Aorta (tissue), 5 donors: ENCODE measurements around the gene CCDC160. TPM values are rescaled to one million over a fixed set of nuclear protein-coding genes. Genes with fewer than 3 reads are reported as not detected.
A peak's percentile ranks its signal among the peaks of the same experiment; 100 is the strongest.
"Not testable (repeated sequence)": the region's sequence is repeated elsewhere in the genome, so short reads cannot be mapped to it uniquely, and the experiment has no call there.

Source experiments
- ATAC-seq: fragments of 200-7000 bp; cut with Tn5 transposase; one replicate; pipeline ENCODE4 v1.9.1; 2022; ENCODE audit warnings: moderate library complexity; ENCODE audit not compliant: low FRiP score
- DNase-seq, 2 donors: peaks; one replicate each; pipeline ENCODE4 v3.0.0-alpha.2; 2020
- H3K27ac ChIP-seq, 2 donors: one replicate each; pipeline ENCODE4 v1.5.1; 2013; ENCODE audit warnings: low read length in 2 of 2, mild to moderate bottlenecking in 2 of 2, moderate library complexity in 2 of 2, control low read depth in 1 of 2, inconsistent platforms in 1 of 2, low read depth in 1 of 2
- H3K27me3 ChIP-seq, 2 donors: one replicate each; pipeline ENCODE4 v1.6.1; 2013; ENCODE audit warnings: control low read depth in 1 of 2, low read length in 1 of 2, mild to moderate bottlenecking in 1 of 2, moderate library complexity in 1 of 2; ENCODE audit not compliant: insufficient read depth in 2 of 2, control insufficient read depth in 1 of 2
- H3K36me3 ChIP-seq, 2 donors: one replicate each; pipeline ENCODE4 v1.6.1; 2013; ENCODE audit warnings: control low read depth in 1 of 2, low read length in 1 of 2, mild to moderate bottlenecking in 1 of 2; ENCODE audit not compliant: insufficient read depth in 2 of 2, control insufficient read depth in 1 of 2
- H3K4me1 ChIP-seq, 2 donors: one replicate each; pipeline ENCODE4 v1.6.1; 2013; ENCODE audit warnings: low read length in 2 of 2, control low read depth in 1 of 2, mild to moderate bottlenecking in 1 of 2, moderate library complexity in 1 of 2; ENCODE audit not compliant: insufficient read depth in 2 of 2, control insufficient read depth in 1 of 2
- H3K4me3 ChIP-seq, 2 donors: one replicate each; pipeline ENCODE4 v1.5.1; 2013; ENCODE audit warnings: low read length in 2 of 2, control low read depth in 1 of 2, mild to moderate bottlenecking in 1 of 2
- H3K9me3 ChIP-seq: one replicate; pipeline ENCODE4 v1.6.1; 2013; ENCODE audit warnings: mild to moderate bottlenecking, low read length; ENCODE audit not compliant: control insufficient read depth
- WGBS, 2 donors: extraction: QIAGEN DNeasy Blood & Tissue Kit; methylation state at CpG; one replicate each; pipeline ENCODE4 v1.1.7; 2013; 5-methylcytosine and 5-hydroxymethylcytosine counted together
- intact Hi-C, 2 donors: fragments of 100-400 bp; cut with DNase I; formaldehyde crosslinking; loops; one replicate each; pipeline versions ENCODE4 v1.14.2 to v1.15.0; 2022
- long read RNA-seq, 2 donors: library from polyadenylated mRNA; unstranded; transcript quantifications; one replicate each; pipeline ENCODE4 v2.0.0, GENCODE V29; 2020 to 2021
- polyA plus RNA-seq, 2 donors: library from polyadenylated mRNA; stranded (reverse); fragments of 200-250 nt; gene quantifications; one replicate each; pipeline ENCODE4 v1.2.3, GENCODE V29; 2013
- total RNA-seq, 2 donors: library from RNA; stranded (reverse); fragmentation: NEBNext Ultra II Directional; extraction: Animal tissue kit (Norgen Biotek cat#: 25700); gene quantifications; one replicate each; pipeline ENCODE4 v1.2.1, GENCODE V29; 2021
- donor health status: healthy with polysubstance abuse.
- donor health status: Bipolar disorder and iron deficiency.
- donor health status: DM: no; HTN: no; CAD: no.
- donor health status: DM: no; HTN: no; CAD: no.
- donor health status: DM: yes; HTN: yes; CAD: no.

Gene CCDC160
- total RNA-seq (not detected), polyA plus RNA-seq (not detected)
- long read RNA-seq, donor 1, result 0 reads
- long read RNA-seq, donor 2, result 0 reads

DNA sequence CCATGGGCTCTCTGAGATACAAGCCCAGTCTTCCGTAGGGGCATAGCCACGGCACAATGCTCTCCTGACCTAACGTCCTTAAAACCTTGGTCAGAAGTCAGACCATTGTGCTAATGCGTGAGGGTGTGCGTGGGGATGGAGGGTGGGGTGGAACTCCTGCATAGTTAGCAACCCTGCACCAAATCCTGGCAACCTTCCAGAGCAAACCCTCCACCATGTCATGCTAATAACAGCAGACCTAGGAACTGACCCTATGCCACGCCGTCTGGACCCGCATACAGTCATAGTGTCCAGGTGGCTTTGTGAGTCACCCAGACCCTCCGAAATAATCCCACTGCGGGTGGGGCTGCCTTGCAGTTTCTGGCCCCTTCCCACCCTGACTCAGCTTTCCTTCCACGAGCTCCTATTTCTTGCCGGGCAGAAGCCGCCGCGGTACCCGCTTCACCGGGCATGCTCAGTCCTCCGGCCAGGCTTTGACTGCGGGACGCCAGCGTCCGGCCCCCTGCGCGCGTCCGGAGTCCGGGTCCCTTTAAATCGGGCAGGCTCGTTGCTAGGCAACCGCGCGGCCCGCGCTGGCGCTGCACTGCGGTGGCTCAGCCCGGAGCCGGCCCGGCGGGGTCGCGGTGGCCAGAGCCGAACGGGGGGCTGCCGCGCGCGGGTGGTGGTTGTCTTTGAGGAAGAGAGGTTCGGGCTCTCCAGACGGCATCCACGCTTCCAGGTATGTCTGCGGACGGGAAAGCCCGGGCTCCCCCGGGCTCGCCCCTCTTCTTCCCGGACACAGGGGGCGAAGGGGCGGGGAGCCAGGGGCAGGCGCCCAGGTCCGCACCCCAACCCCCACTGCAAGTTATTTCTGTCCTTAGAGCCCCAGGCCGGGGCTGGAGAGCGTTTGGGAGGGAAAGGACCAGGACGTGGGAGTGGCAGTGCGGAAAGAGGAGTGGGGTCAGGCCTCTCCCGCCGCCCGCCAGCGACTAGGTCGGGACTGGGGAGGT is at the start of gene CCDC160:
CCDC160 (plus strand) TSS at position 557 of the 989 bp plus-strand sequence. CDS start 7,619 bp downstream, outside the sequence.
- Histone ChIP-seq H3K4me1 (no peaks in the 10 kb centered on the region), H3K27ac (no peak within 1 kb of the TSS), H3K4me3 (peak within 1 kb of the TSS in 1 of 2 donors; percentile 1), H3K9me3 (no peaks in the 10 kb centered on the region), H3K27me3 (peaks cover 0 to 2% of the 10 kb centered on the region in 2 donors), H3K36me3 (no peaks in the 10 kb centered on the region)
- intact Hi-C loops, result no loop called here
- DNase-seq, result peak; percentile 58 to 79
- no peak for ATAC-seq
- WGBS, 2 donors, result 5 to 31% methylated on average over 68 to 70 of the region's 70 CpGs

- Histone ChIP-seq H3K4me3 (no peak overlapping the region), H3K36me3 (no peaks in the 10 kb centered on the region), H3K4me1 (no peaks in the 10 kb centered on the region), H3K27me3 (no peaks in the 10 kb centered on the region), H3K27ac (no peak overlapping the region), H3K9me3 (no peaks in the 10 kb centered on the region)
- intact Hi-C loops, result no loop called here
- no peak for DNase-seq
- ATAC-seq, result no peak
- WGBS, 2 donors, result 20 to 31% methylated on average over 2 of the region's 2 CpGs
Observed at GRCh38 chrX:134191281-134191680, 45.7 kb upstream of the CCDC160 start.

DNA sequence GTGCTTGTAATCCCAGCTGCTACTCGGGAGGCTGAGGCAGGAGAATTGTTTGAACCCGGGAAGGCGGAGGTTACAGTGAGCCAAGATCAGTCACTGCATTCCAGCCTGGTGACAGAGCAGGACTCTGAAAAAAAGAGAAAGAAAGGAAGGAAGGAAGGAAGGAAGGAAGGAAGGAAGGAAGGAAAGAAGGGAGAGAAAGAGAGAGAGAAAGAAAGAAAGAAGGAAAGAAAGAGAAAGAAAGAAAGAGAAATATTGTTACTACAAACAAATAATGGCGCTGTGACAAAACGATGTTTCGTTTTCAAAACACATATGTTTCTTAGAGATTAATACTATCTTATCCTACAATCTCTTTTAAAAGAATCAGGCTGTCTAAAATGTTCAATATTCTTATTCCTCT is 42.1 kb upstream of the CCDC160 start:
- Histone ChIP-seq H3K9me3 (no peaks in the 10 kb centered on the region), H3K4me3 (no peak overlapping the region), H3K36me3 (no peaks in the 10 kb centered on the region), H3K4me1 (no peaks in the 10 kb centered on the region), H3K27me3 (no peaks in the 10 kb centered on the region), H3K27ac (no peak overlapping the region)
- ATAC-seq (no peak), DNase-seq (no peak)
- intact Hi-C loops, result no loop called here
- 79 to 89% methylated on average over 6 of the region's 6 CpGs for WGBS, 2 donors

- 15 to 48% methylated on average over 1 of the region's 1 CpG for WGBS, 2 donors
- no peaks in the 10 kb centered on the region for H3K36me3 ChIP-seq
- H3K4me3 ChIP-seq, result no peak overlapping the region
- ATAC-seq (no peak), DNase-seq (no peak)
- H3K9me3 ChIP-seq, result no peaks in the 10 kb centered on the region
- no peaks in the 10 kb centered on the region for H3K4me1 ChIP-seq
- no peaks in the 10 kb centered on the region for H3K27me3 ChIP-seq
- H3K27ac ChIP-seq, result no peak overlapping the region
- intact Hi-C loops, result no loop called here
Observed at GRCh38 chrX:134202561-134202960, 34.4 kb upstream of the CCDC160 start.

GRCh38 chrX:134206221-134206620 is 30.8 kb upstream of the CCDC160 start:
- Histone ChIP-seq H3K27ac (no peak overlapping the region), H3K4me1 (no peaks in the 10 kb centered on the region), H3K27me3 (no peaks in the 10 kb centered on the region), H3K36me3 (no peaks in the 10 kb centered on the region), H3K4me3 (no peak overlapping the region), H3K9me3 (no peaks in the 10 kb centered on the region)
- no peak for DNase-seq
- WGBS, 2 donors, result 47 to 69% methylated on average over 3 of the region's 3 CpGs
- ATAC-seq, result no peak
- intact Hi-C loops, result no loop called here

- H3K36me3 ChIP-seq, result no peaks in the 10 kb centered on the region
- H3K27ac ChIP-seq, result no peak overlapping the region
- intact Hi-C loops, result no loop called here
- no peak overlapping the region for H3K4me3 ChIP-seq
- H3K9me3 ChIP-seq, result no peaks in the 10 kb centered on the region
- H3K4me1 ChIP-seq, result no peaks in the 10 kb centered on the region
- no peak for DNase-seq
- no peaks in the 10 kb centered on the region for H3K27me3 ChIP-seq
- no peak for ATAC-seq
Observed at GRCh38 chrX:134210465-134210864, 26.5 kb upstream of the CCDC160 start.

DNA sequence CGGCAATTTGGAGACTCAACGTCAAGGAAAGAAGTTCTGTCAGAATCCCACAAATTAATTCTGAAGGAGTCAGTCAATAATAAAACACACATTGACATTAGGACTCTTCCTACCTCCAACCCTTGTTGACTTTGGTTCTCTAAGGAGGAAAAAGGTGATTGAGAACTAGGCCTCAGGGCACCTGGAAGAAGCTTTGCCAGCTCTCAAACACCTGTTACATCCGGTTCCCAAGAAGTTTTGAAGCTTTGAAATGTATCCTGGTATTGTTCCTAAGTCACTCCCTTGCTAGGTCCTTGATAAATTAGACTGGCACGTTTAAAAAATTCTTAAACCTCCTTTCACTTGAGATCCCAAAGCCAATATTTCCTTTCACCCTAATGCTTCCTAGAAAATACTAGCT is 1.7 kb upstream of the CCDC160 start:
- H3K4me3 ChIP-seq, result no peak overlapping the region
- peaks cover 0 to 2% of the 10 kb centered on the region in 2 donors for H3K27me3 ChIP-seq
- DNase-seq (no peak), ATAC-seq (no peak)
- H3K4me1 ChIP-seq, result no peaks in the 10 kb centered on the region
- intact Hi-C loops, result no loop called here
- no peak overlapping the region for H3K27ac ChIP-seq
- no peaks in the 10 kb centered on the region for H3K9me3 ChIP-seq
- 51 to 76% methylated on average over 4 of the region's 4 CpGs for WGBS, 2 donors
- no peaks in the 10 kb centered on the region for H3K36me3 ChIP-seq

- intact Hi-C loops, H3K4me3 ChIP-seq, H3K36me3 ChIP-seq, H3K27ac ChIP-seq, DNase-seq, H3K9me3 ChIP-seq, H3K4me1 ChIP-seq, ATAC-seq, H3K27me3 ChIP-seq: not testable (repeated sequence)
- WGBS, 2 donors, result 89 to 96% methylated on average over 9 of the region's 9 CpGs
Observed at GRCh38 chrX:134238144-134238543, 1.2 kb downstream of the CCDC160 start.

- H3K4me3 ChIP-seq, result no peak overlapping the region
- H3K36me3 ChIP-seq, result no peaks in the 10 kb centered on the region
- 45 to 85% methylated on average over 1 of the region's 1 CpG for WGBS, 2 donors
- no peak for ATAC-seq
- no peaks in the 10 kb centered on the region for H3K4me1 ChIP-seq
- no peaks in the 10 kb centered on the region for H3K27me3 ChIP-seq
- H3K9me3 ChIP-seq, result no peaks in the 10 kb centered on the region
- no peak for DNase-seq
- H3K27ac ChIP-seq, result no peak overlapping the region
- intact Hi-C loops, result no loop called here
Observed at GRCh38 chrX:134239016-134239415, 2.0 kb downstream of the CCDC160 start.
